Neuronal stem cell (in vitro differentiated cells): Measurements from ENCODE around the gene MGLL.

Experiments used
- DNase-seq: peaks from one replicate; pipeline ENCODE4 v3.0.0-alpha.2; 2013; ENCODE audit warnings: low spot score
- H2AFZ ChIP-seq: one replicate; pipeline ENCODE4 v1.6.1; 2013; ENCODE audit warnings: mild to moderate bottlenecking, low read length, inconsistent platforms
- H2AK5ac ChIP-seq: 2 replicates; pipeline ENCODE4 v1.6.1; 2013; ENCODE audit warnings: low read depth, mild to moderate bottlenecking, inconsistent platforms, low read length, moderate library complexity, mixed read lengths
- H2BK120ac ChIP-seq: 2 replicates; pipeline ENCODE4 v1.6.1; 2013; ENCODE audit warnings: low read depth, mild to moderate bottlenecking, inconsistent platforms, low read length, moderate library complexity, mixed read lengths
- H2BK12ac ChIP-seq: one replicate; pipeline ENCODE4 v1.6.1; 2013; ENCODE audit warnings: low read length, inconsistent platforms
- H2BK15ac ChIP-seq: 2 replicates; pipeline ENCODE4 v1.6.1; 2013; ENCODE audit warnings: mild to moderate bottlenecking, low read length, inconsistent platforms, mixed read lengths
- H2BK5ac ChIP-seq: one replicate; pipeline ENCODE4 v1.6.1; 2013; ENCODE audit warnings: inconsistent platforms, mild to moderate bottlenecking, low read length, moderate library complexity
- H3K14ac ChIP-seq: one replicate; pipeline ENCODE4 v1.6.1; 2013; ENCODE audit warnings: low read length, inconsistent platforms
- H3K18ac ChIP-seq: 2 replicates; pipeline ENCODE4 v1.6.1; 2013; ENCODE audit warnings: low read length, inconsistent platforms
- H3K23ac ChIP-seq: 2 replicates; pipeline ENCODE4 v1.6.1; 2013; ENCODE audit warnings: low read depth, mild to moderate bottlenecking, mixed read lengths, low read length, inconsistent platforms; ENCODE audit not compliant: poor library complexity
- H3K27ac ChIP-seq: replicated peaks from 3 replicates; pipeline ENCODE4 v1.5.1; 2013; ENCODE audit warnings: low read length, inconsistent platforms
- H3K27me3 ChIP-seq, 3 experiments: 2 replicates each; pipeline ENCODE4 v1.6.1; 2013; ENCODE audit warnings: low read length in 3 of 3, mild to moderate bottlenecking in 2 of 3, inconsistent platforms in 1 of 3, low read depth in 1 of 3, mixed read lengths in 1 of 3, moderate library complexity in 1 of 3; ENCODE audit not compliant: control insufficient read depth in 3 of 3, insufficient read depth in 3 of 3
- H3K36me3 ChIP-seq, 2 donors: replicated peaks in 1 of 2; 2 replicates each; pipeline ENCODE4 v1.6.1; 2013; ENCODE audit warnings: low read length in 2 of 2; ENCODE audit not compliant: control insufficient read depth in 2 of 2, insufficient read depth in 2 of 2
- H3K4ac ChIP-seq: 2 replicates; pipeline ENCODE4 v1.6.1; 2013; ENCODE audit warnings: inconsistent platforms, mild to moderate bottlenecking, low read length, moderate library complexity
- H3K4me1 ChIP-seq, 2 donors: 1 replicate in 1 of 2; 2 replicates in 1 of 2; pipeline ENCODE4 v1.6.1; 2013; ENCODE audit warnings: low read length in 2 of 2, low read depth in 1 of 2; ENCODE audit not compliant: control insufficient read depth in 2 of 2, insufficient read depth in 1 of 2
- H3K4me2 ChIP-seq: one replicate; pipeline ENCODE4 v1.6.1; 2013; ENCODE audit warnings: mild to moderate bottlenecking, low read length, inconsistent platforms; ENCODE audit not compliant: insufficient read depth, poor library complexity, severe bottlenecking
- H3K4me3 ChIP-seq, 2 donors: 2 replicates each; pipeline ENCODE4 v1.5.1; 2013; ENCODE audit warnings: low read length in 2 of 2, mild to moderate bottlenecking in 2 of 2, inconsistent platforms in 1 of 2, moderate library complexity in 1 of 2
- H3K79me1 ChIP-seq: one replicate; pipeline ENCODE4 v1.6.1; 2013; ENCODE audit warnings: low read depth, mild to moderate bottlenecking, inconsistent platforms, low read length, moderate library complexity
- H3K9ac ChIP-seq: one replicate; pipeline ENCODE4 v1.6.1; 2013; ENCODE audit warnings: mild to moderate bottlenecking, low read depth, low read length, inconsistent platforms; ENCODE audit not compliant: poor library complexity
- H3K9me3 ChIP-seq, 2 donors: replicated peaks in 1 of 2; 2 replicates each; pipeline versions ENCODE3 to v1.6.1; 2013; ENCODE audit warnings: low read length in 2 of 2, mild to moderate bottlenecking in 2 of 2, inconsistent platforms in 1 of 2, low read depth in 1 of 2, mixed read lengths in 1 of 2, moderate library complexity in 1 of 2; ENCODE audit not compliant: control insufficient read depth in 2 of 2, insufficient read depth in 1 of 2
- H4K8ac ChIP-seq: one replicate; pipeline ENCODE4 v1.6.1; 2013; ENCODE audit warnings: low read depth, mild to moderate bottlenecking, inconsistent platforms, low read length, moderate library complexity
- H4K91ac ChIP-seq: one replicate; pipeline ENCODE4 v1.6.1; 2013; ENCODE audit warnings: low read length, low read depth, mild to moderate bottlenecking, inconsistent platforms; ENCODE audit not compliant: poor library complexity
- WGBS, 2 donors: extraction: QIAGEN DNeasy Blood & Tissue Kit; methylation state at CpG; one replicate each; pipeline ENCODE4 v1.1.7; 2013; ENCODE audit warnings: missing lambda C conversion rate in 2 of 2, mixed read lengths in 1 of 2; ENCODE audit not compliant: insufficient read length in 2 of 2, insufficient replicate concordance in 1 of 2; ENCODE audit errors: extremely low coverage in 2 of 2; 5-methylcytosine and 5-hydroxymethylcytosine counted together

MGLL gene

GRCh38 chr3:127770671-127771355 is 51.5 kb downstream of the MGLL start:
- WGBS, 2 donors = no CpG with 5 or more reads among the region's 6 CpGs
- Histone ChIP-seq H3K4me2 (no peak overlapping the region), H2BK12ac (no peak overlapping the region), H3K23ac (no peak overlapping the region), H4K91ac (no peak overlapping the region), H3K4me1 (peaks cover 0 to 2% of the 10 kb centered on the region in 2 donors), H3K79me1 (no peaks in the 10 kb centered on the region), H4K8ac (no peak overlapping the region), H3K9ac (no peak overlapping the region), H3K14ac (no peak overlapping the region), H2AK5ac (no peak overlapping the region), H3K18ac (no peak overlapping the region), H3K27ac (no peak overlapping the region), H2BK5ac (no peak overlapping the region), H2AFZ (no peak overlapping the region), H3K4me3 (no peak overlapping the region), H2BK15ac (no peak overlapping the region), H3K9me3 (peaks cover 0 to 6% of the 10 kb centered on the region in 2 donors), H3K27me3 (no peaks in the 10 kb centered on the region), H2BK120ac (no peak overlapping the region), H3K36me3 (no peaks in the 10 kb centered on the region), H3K4ac (no peak overlapping the region)
- no peak for DNase-seq

DNA sequence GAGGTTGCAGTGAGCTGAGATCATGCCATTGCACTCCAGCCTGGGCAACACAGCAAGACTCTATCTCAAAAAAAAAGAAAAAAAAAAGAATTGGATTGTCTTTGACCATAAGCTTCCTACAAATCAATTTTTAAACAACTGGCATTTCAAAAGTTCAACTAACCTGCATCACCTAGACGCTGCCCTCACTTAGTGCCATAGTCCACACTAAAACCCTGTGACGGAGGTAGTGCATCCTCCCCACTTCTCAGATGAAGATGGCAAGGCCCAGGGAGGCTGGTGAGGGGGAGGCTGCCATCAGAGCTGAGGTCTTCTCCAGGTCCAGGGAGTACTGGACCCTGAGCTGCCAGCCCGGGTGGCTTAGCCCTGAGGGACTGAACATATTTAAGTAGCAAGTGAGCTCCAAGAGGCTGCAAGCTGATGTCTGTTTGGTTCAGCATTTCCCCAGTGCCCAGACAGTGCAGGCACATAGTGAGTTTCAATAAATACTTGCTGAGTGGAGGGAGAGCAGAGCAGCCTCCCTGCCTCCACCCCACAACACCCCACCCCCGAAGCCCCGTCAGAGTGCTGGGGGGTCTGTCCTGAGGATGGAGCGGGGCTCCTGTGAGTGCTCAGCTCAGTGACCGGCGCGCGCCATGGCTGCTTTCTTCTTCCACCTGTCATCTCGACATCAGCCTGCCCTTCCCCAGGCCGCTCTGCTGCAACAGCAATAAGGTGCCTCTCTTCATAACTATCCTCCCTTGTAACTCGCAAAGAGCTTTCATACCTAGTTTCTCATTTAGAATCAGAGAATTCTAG is 52.8 kb downstream of the MGLL start:
- H2BK120ac ChIP-seq = no peak overlapping the region
- no peaks in the 10 kb centered on the region for H3K79me1 ChIP-seq
- H3K36me3 ChIP-seq = no peaks in the 10 kb centered on the region
- H3K4ac ChIP-seq = no peak overlapping the region
- H3K27ac ChIP-seq = no peak overlapping the region
- H3K14ac ChIP-seq = no peak overlapping the region
- H4K8ac ChIP-seq = no peak overlapping the region
- H3K9me3 ChIP-seq = peaks cover 0 to 6% of the 10 kb centered on the region in 2 donors
- no peak overlapping the region for H3K4me2 ChIP-seq
- no peak overlapping the region for H4K91ac ChIP-seq
- H2BK5ac ChIP-seq = no peak overlapping the region
- H2AK5ac ChIP-seq = peak overlapping the region; percentile 9
- no peak overlapping the region for H3K18ac ChIP-seq
- H3K4me3 ChIP-seq = no peak overlapping the region
- H3K27me3 ChIP-seq = no peaks in the 10 kb centered on the region
- no CpG with 5 or more reads among the region's 13 CpGs for WGBS, 2 donors
- H3K4me1 ChIP-seq = no peaks in the 10 kb centered on the region
- H3K9ac ChIP-seq = no peak overlapping the region
- H3K23ac ChIP-seq = no peak overlapping the region
- no peak overlapping the region for H2BK12ac ChIP-seq
- no peak for DNase-seq
- no peak overlapping the region for H2AFZ ChIP-seq
- no peak overlapping the region for H2BK15ac ChIP-seq

- H3K18ac ChIP-seq = no peak overlapping the region
- no peak overlapping the region for H2BK120ac ChIP-seq
- WGBS, 2 donors = no CpG with 5 or more reads among the region's 4 CpGs
- H3K23ac ChIP-seq = no peak overlapping the region
- no peak overlapping the region for H3K4ac ChIP-seq
- H3K36me3 ChIP-seq = no peaks in the 10 kb centered on the region
- H3K9ac ChIP-seq = no peak overlapping the region
- no peak overlapping the region for H2BK12ac ChIP-seq
- H2BK5ac ChIP-seq = no peak overlapping the region
- no peak overlapping the region for H3K4me2 ChIP-seq
- no peak overlapping the region for H3K4me3 ChIP-seq
- H2BK15ac ChIP-seq = no peak overlapping the region
- H3K27ac ChIP-seq = no peak overlapping the region
- no peak overlapping the region for H4K8ac ChIP-seq
- H3K79me1 ChIP-seq = no peaks in the 10 kb centered on the region
- no peak for DNase-seq
- no peaks in the 10 kb centered on the region for H3K4me1 ChIP-seq
- no peak overlapping the region for H3K14ac ChIP-seq
- H3K9me3 ChIP-seq = peaks cover 0 to 6% of the 10 kb centered on the region in 2 donors
- no peak overlapping the region for H4K91ac ChIP-seq
- H2AK5ac ChIP-seq = no peak overlapping the region
- peaks cover 0 to 2% (median 0%) of the 10 kb centered on the region in 3 experiments for H3K27me3 ChIP-seq
- H2AFZ ChIP-seq = no peak overlapping the region
Observed at GRCh38 chr3:127768346-127769008, 53.8 kb downstream of the MGLL start.

- no peak overlapping the region for H3K18ac ChIP-seq
- H3K4me1 ChIP-seq = no peaks in the 10 kb centered on the region
- no peak overlapping the region for H2AK5ac ChIP-seq
- H4K8ac ChIP-seq = no peak overlapping the region
- H2BK15ac ChIP-seq = no peak overlapping the region
- H2BK120ac ChIP-seq = no peak overlapping the region
- no peak overlapping the region for H3K14ac ChIP-seq
- H3K27me3 ChIP-seq = peaks cover 0 to 7% (median 0%) of the 10 kb centered on the region in 3 experiments
- H2AFZ ChIP-seq = no peak overlapping the region
- no peak overlapping the region for H4K91ac ChIP-seq
- H2BK5ac ChIP-seq = no peak overlapping the region
- H3K4ac ChIP-seq = no peak overlapping the region
- no peaks in the 10 kb centered on the region for H3K36me3 ChIP-seq
- no peak overlapping the region for H3K23ac ChIP-seq
- H2BK12ac ChIP-seq = no peak overlapping the region
- H3K79me1 ChIP-seq = no peaks in the 10 kb centered on the region
- no CpG with 5 or more reads among the region's 1 CpG for WGBS, 2 donors
- no peak overlapping the region for H3K4me2 ChIP-seq
- H3K9me3 ChIP-seq = peaks cover 0 to 6% of the 10 kb centered on the region in 2 donors
- DNase-seq = no peak
- H3K4me3 ChIP-seq = no peak overlapping the region
- no peak overlapping the region for H3K9ac ChIP-seq
- no peak overlapping the region for H3K27ac ChIP-seq
Observed at GRCh38 chr3:127767126-127767525, 55.2 kb downstream of the MGLL start.
